CD4-positive, alpha-beta T cell treated with Interleukin-4 for 4 hours (primary cell): ENCODE measurements around the gene DLG2.
"Not testable (repeated sequence)": the region's sequence is repeated elsewhere in the genome, so short reads cannot be mapped to it uniquely, and the experiment has no call there.

ENCODE experiments used
- DNase-seq: peaks from one replicate; pipeline ENCODE4 v3.0.0-alpha.2; 2020

DLG2 gene

DNA sequence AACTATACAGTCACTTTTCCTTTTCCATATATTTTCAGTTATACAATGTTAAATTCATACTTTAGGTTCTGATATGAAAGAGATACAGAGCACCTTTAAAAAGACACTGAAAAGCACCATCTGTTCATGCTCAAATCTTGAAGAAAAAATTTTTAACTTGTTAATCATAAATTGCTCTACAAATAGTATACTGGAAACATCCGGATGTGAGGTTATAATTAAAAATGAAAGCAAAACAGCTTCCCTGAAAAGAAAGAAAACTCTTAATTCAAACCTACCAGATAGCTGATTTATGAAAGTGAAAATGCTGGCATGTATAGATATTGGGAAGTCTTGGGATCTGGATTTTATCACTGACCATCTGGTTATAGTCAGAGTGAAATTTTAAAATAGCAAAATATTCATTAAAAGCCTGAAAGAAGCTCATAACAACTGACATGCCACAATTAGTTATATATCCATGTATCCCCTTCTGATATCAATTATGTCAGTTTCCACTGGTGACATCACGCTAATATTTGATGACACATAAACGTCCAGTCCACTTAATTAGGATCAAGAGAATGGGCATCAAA, 740.0 kb downstream of the DLG2 start:
- DNase-seq = no peak

DNA sequence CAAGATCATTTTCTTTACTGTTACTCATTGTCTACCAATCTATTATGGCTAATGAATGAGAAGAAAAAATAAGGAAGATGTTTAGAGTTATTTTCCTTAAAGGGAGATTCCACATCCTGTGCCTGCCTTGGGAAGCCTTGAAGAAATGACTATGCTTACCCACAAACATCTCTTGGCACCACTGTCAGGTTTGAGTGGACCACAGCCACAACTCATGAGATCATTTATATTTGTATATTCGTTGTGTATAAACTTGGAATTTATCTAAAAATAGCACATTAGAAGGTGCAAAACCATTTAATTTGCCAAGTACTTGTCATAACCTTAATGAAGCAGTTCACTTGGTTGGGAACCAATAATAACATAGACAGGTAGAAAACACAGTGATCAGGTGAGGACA, 740.8 kb downstream of the DLG2 start:
- no peak for DNase-seq

- no peak for DNase-seq
Observed at GRCh38 chr11:84884836-84885235, 742.3 kb downstream of the DLG2 start.

GRCh38 chr11:84882056-84882455, 745.1 kb downstream of the DLG2 start:
- no peak for DNase-seq

DNA sequence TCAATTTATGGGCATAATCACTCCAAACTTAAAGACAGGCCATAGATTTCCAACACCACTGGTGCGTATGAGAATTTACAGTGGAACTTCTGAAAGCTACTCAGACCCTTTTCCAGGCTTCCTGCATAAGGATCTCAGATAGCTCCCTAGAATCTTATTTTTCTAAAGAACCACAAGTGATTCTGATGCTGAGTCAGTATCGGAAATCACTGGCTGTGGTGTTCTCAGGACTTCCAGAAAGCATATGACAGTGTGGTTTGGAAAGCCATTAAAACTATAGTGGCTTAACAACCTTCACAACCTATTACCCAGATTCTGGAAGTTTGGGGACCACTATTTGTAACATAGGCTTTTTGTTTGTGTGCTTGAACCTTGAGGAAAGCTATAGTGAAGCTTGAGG, 756.0 kb downstream of the DLG2 start:
- no peak for DNase-seq

- DNase-seq = no peak
Observed at GRCh38 chr11:84870486-84870885, 756.7 kb downstream of the DLG2 start.

DNA sequence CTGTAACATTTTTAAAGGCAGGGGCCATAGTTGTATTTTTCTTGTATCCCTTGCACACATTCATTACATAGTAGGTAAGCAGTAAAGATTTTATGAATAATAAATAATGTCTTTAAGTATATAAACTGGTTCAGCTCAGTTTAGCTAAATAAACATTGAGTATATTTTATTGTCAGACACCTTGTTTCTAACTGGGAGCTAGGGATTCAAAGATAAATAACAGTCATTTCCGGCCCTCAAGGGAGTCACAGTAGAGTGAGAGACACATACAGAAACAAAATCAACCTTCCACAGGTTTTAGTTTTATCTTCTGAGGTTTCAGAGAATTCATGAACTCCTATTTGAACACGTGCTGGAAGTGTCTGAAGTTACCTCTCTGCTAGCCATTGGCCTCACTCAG, 760.2 kb downstream of the DLG2 start:
- DNase-seq = no peak

- no peak for DNase-seq
Observed at GRCh38 chr11:84865791-84866535, 761.2 kb downstream of the DLG2 start.

- DNase-seq = no peak
Observed at GRCh38 chr11:84865257-84865656, 761.9 kb downstream of the DLG2 start.

DNA sequence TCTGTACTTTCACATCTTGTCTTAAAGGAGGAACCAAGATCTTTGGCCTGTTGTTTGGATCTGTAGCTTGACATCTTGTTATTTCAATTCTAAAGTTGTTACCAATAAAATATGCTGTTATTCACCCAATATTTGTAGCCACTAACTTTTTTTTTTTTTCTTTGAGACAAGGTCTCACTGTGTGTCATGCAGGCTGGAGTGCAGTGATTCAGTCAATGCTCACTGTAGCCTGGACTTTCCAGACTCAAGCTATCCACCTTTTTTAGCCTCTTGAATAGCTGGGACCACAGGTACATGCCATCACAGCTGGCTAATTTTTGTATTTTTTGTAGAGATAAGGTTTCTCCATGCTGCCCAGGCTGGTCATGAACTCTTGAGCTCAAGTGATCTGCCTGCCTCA, 769.4 kb downstream of the DLG2 start:
- no peak for DNase-seq

GRCh38 chr11:84855508-84856245, 771.5 kb downstream of the DLG2 start:
- DNase-seq = no peak

- DNase-seq = no peak
Observed at GRCh38 chr11:84854498-84854880, 772.7 kb downstream of the DLG2 start.

DNA sequence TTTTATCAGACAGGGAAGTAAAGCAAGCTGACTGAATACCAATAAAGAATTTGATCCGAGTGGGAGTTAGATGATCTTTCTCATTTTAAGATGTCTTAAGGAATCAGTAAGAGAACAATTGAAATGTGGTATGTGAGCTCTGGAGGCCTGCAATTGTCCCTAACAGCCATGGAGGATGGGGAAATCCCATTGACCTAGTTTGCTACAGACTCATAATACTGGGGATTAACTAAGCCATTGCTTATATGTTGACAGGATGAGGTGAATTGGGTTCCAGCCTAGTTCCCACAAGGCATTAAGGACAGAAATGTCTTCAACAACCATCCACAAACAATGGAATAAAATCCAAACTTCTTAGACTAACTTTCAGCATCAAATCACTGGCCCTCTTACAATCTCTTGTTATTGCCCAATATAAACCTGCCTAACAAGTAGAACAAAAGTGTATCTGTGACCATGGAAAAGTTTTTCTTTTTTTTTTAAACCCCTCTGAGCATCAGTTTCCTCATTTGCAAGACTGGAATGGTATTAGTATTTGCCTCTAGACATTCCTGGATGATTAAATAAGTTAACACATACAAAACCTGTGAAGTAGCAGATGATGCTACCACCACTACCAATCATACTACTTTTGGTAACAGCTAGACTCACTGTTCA, 773.2 kb downstream of the DLG2 start:
- DNase-seq = no peak

GRCh38 chr11:84847842-84848241, 779.3 kb downstream of the DLG2 start:
- DNase-seq = no peak

DNA sequence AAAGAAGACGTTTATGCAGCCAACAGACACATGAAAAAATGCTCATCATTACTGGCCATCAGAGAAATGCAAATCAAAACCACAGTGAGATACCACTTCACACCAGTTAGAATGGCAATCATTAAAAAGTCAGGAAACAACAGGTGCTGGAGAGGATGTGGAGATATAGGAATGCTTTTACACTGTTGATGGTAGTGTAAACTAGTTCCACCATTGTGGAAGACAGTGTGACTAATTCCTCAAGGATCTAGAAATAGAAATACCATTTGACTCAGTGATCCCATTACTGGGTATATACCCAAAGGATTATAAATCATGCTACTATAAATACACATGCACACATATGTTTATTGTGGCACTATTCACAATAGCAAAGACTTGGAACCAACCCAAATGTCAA, 786.9 kb downstream of the DLG2 start:
- DNase-seq = not testable (repeated sequence)

GRCh38 chr11:84837402-84838069, 789.6 kb downstream of the DLG2 start:
- DNase-seq = no peak

GRCh38 chr11:84836371-84836770, 790.8 kb downstream of the DLG2 start:
- no peak for DNase-seq

DNA sequence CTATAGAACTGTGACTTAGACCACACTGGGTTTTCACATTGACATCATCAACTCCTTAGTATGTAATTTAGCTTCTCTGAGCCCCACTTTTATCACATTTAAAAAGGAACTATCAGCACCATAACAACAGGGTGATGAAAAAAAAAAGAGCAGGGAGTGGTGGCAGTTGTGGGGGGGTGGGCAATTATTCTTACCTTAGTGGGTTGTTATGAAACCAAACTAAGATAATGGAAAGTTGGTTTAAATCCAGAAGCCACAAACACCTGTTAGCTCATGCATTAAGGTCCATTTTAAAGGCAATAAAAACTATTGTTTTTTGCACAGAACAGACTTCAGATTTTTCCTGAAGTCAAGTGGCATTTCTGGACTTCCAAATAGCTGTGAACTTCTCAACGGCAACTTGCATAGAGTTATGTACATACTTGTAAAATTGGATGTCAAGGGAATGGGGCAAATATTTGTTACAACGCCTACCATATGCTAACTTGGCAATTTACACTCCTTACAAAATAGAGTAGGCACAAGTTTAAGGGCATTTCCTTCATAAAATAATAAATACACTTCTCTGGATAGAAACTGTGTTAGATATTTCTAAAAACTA, 793.6 kb downstream of the DLG2 start:
- no peak for DNase-seq

GRCh38 chr11:84830372-84830771, 796.8 kb downstream of the DLG2 start:
- no peak for DNase-seq

GRCh38 chr11:84829162-84829561, 798.0 kb downstream of the DLG2 start:
- DNase-seq = no peak

GRCh38 chr11:84828616-84829015, 798.5 kb downstream of the DLG2 start:
- no peak for DNase-seq

GRCh38 chr11:84825106-84825660, 802.0 kb downstream of the DLG2 start:
- no peak for DNase-seq
